GM19099 (cell line): ENCODE measurements around the gene TRIOBP.

Source experiments
- POLR2A ChIP-seq: IDR thresholded peaks from 3 replicates; pipeline ENCODE4 v1.6.1; 2011; ENCODE audit warnings: low read depth; ENCODE audit not compliant: insufficient read length; ENCODE audit errors: extremely low read depth

TRIOBP gene

DNA sequence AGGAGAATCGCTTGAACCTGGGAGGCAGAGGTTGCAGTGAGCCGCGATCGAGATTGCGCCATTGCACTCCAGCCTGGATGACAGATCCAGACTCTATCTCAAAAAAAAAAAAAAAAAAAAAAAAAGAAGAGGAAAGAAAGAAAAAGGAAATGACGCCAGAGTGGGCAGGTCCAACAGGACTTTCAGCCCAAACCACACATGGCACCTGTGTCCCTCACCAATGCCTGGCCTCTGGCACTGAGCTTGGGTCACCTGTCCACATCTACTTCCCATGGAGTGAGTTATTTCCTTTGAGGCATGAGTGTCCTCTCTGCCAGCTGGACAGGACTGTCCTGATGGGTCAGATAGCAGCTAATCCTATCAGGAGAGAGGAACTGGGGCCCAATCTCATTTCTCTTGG lies 95.6 kb downstream of the TRIOBP start:
- no peak for TF ChIP-seq POLR2A

GRCh38 chr22:37794376-37794775 lies 97.5 kb downstream of the TRIOBP start:
- no peak for TF ChIP-seq POLR2A

DNA sequence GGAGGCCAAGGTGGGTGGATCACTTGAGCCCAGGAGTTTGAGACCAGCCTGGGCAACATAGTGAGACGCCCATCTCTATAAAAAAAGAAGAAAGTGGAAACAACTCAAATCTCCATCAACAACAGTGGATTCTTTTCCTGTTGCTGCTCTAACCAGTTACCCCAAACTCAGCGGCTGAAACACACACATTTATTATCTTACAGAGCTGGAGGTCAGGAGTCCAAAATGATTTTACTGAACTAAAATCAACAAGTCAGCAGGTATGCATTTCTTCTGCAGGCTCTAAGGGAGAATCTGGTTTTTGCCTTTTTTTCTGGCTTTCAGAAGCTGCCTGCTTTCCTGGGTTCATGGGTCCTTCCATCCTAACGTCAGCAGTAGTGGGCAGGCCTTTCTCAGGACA lies 99.2 kb downstream of the TRIOBP start:
- TF ChIP-seq POLR2A = no peak

DNA sequence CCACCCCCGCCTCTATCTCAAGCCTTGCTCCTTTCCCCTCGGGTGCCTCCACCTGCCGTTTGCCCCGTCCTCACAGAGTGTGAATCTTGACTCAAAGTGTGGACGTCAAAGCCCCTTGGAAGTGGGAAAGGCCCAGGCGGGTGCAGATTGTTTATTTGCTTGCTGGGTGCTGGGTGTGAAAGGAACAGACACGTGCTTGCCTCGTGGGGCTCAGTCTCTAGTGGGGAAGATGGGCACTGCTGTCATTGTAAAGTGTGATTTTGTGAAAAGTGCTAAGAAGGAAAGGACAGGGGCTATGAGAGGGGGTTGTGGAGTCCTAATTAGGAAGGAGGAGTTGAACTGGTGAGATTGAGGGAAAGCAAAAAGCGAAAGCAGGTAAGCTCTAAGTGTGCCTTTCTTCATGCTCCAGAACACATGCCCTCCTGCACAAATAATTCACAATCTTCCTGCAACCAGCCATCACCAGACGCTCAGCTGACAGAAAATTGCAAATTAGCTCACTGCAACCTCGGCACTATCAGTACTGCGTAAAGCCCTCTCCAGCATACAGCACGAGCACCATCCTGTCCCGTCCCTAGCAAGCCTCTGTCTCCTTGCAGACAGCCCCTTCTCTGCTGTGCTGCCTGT lies 101.1 kb downstream of the TRIOBP start:
- TF ChIP-seq POLR2A = no peak

- no peak for TF ChIP-seq POLR2A
Observed at GRCh38 chr22:37801946-37802309, 105.1 kb downstream of the TRIOBP start.

- TF ChIP-seq POLR2A = no peak
Observed at GRCh38 chr22:37802310-37803194, 105.7 kb downstream of the TRIOBP start.

- no peak for TF ChIP-seq POLR2A
Observed at GRCh38 chr22:37803195-37803638, 106.4 kb downstream of the TRIOBP start.

DNA sequence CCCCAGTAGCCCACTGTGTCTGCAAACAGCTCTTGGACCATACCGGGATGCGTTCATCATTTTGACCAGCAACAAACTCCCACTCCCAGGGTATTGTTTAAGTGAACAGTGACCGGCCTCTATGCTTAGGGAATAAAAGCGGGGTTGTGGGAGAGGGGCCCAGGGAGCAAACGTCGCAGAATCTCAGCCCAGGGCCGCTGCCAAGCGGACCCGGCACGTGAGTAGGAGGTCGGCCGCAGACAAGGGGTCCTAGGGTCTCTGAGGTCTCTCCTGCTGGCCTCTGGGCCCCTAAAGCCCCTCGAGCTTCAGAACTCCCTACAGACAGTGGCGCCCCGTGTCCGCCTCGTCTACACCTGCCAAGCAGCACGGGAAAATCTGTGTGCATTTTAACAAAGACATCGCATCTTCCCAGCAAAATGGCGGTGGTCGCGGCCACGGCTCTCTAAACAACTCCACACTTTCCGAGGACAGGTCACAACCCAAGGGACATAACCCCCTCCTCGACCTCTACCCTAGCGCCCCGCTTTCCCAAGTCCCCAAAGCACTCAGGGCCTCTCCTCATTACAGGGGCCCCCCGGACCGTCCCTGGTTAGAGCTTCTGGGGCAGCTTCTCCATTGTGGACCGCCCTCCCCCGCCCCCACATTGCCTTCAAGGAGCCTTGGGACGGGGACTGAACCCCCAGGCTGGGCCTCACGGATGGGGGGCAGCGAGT lies 106.9 kb downstream of the TRIOBP start:
- TF ChIP-seq POLR2A = no peak

GRCh38 chr22:37804352-37804880 lies 107.6 kb downstream of the TRIOBP start:
- no peak for TF ChIP-seq POLR2A

DNA sequence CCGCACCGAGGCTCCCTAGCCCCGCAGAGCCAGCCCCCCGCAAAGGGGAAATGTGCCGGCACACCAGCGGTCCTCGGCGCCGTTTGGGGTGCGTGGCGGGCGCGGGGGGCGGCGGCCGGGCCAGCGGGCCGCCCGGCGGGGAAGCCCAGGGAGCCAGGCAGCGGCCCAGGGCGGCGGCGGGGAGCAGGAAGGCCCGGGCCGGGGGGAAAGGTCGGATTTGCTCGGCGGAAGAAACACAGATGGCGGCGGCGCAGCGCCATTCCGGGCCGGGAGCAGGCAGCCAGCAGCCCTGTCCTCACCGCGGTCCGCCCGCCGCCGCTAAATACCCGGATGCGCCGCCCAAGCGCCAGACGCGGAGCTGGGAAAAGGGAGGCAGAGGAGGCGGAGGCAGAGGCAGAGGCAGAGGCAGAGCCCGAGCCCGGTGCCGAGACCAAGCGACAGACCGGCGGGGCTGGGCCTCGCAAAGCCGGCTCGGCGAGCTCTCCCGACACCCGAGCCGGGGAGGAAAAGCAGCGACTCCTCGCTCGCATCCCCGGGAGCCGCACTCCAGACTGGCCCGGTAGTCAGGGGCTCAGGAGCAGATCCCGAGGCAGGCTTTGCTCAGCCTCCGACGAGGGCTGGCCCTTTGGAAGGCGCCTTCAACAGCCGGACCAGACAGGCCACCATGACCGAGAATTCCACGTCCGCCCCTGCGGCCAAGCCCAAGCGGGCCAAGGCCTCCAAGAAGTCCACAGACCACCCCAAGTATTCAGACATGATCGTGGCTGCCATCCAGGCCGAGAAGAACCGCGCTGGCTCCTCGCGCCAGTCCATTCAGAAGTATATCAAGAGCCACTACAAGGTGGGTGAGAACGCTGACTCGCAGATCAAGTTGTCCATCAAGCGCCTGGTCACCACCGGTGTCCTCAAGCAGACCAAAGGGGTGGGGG lies 108.3 kb downstream of the TRIOBP start:
- no peak for TF ChIP-seq POLR2A

DNA sequence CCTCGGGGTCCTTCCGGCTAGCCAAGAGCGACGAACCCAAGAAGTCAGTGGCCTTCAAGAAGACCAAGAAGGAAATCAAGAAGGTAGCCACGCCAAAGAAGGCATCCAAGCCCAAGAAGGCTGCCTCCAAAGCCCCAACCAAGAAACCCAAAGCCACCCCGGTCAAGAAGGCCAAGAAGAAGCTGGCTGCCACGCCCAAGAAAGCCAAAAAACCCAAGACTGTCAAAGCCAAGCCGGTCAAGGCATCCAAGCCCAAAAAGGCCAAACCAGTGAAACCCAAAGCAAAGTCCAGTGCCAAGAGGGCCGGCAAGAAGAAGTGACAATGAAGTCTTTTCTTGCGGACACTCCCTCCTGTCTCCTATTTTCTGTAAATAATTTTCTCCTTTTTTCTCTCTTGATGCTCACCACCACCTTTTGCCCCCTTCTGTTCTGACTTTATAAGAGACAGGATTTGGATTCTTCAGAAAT lies 109.0 kb downstream of the TRIOBP start:
- no peak for TF ChIP-seq POLR2A

DNA sequence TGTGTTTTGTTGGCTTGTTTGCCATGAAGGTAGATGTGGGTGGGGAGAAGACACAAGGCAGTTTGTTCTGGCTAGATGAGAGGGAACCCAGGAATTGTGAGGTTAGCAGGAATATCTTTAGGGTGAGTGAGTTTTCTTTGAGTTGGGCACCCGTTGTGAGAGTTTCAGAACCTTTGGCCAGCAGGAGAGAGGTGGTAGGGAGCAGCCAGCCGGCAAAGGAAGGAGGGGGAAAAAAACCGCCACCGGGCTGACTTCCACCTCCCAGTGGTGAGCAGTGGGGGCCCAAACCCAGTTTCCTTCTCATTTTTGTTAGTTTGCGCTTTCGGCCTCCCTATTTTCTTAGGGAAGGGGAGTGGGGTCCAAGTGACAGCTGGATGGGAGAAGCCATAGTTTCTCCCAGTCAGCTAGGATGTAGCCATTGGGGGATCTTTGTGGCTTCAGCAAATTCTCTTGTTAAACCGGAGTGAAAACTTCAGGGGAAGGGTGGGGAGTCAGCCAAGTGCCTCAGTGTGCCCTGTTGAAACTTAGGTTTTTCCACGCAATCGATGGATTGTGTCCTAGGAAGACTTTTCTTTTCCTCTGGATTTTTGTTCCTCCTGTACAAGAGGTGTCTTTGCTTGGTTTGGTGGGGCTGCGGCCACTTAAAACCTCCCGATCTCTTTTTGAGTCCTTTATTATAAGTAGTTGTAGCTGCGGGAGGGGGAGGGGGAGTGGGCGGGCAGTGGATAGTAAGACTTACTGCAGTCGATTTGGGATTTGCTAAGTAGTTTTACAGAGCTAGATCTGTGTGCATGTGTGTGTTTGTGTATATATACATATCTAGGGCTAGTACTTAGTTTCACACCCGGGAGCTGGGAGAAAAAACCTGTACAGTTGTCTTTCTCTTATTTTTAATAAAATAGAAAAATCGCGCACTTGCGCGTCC lies 109.8 kb downstream of the TRIOBP start:
- no peak for TF ChIP-seq POLR2A
